ENCODE measurements around the gene APP.

Gene APP

GRCh38 chr21:26070121-26070520 lies 100.4 kb downstream of the APP start:
- H4K20me1 ChIP-seq (ENCODE audit: insufficient read depth, low read length): no peaks in the 10 kb centered on the region
- no peak overlapping the region for H3K27ac ChIP-seq (ENCODE audit: low read length)
- TF ChIP-seq CTCF (IDR thresholded peaks at IDR 0.05; ENCODE audit: low read length) (no peak), EZH2phosphoT487 (IDR thresholded peaks at IDR 0.05; ENCODE audit: low read length) (no peak), EZH2 (optimal IDR thresholded peaks at IDR 0.05; ENCODE audit: low read depth, low read length) (no peak)
- H3K36me3 ChIP-seq (replicated peaks; ENCODE audit: insufficient read depth, low read length): no peaks in the 10 kb centered on the region
- H2AFZ ChIP-seq (ENCODE audit: low read length): no peak overlapping the region
- H3K9ac ChIP-seq (ENCODE audit: low read length): no peak overlapping the region
- H3K4me1 ChIP-seq (ENCODE audit: low read length): no peaks in the 10 kb centered on the region
- H3F3A ChIP-seq (ENCODE audit: insufficient read depth, low read length): no peaks in the 10 kb centered on the region
- H3K4me2 ChIP-seq (ENCODE audit: low read depth, low read length): no peak overlapping the region
- no peak overlapping the region for H3K4me3 ChIP-seq (ENCODE audit: low read length)
- no peaks in the 10 kb centered on the region for H3K9me3 ChIP-seq (replicated peaks; ENCODE audit: insufficient read depth, low read length)
- no peak for DNase-seq
- peaks cover 64% of the 10 kb centered on the region for H3K79me2 ChIP-seq (ENCODE audit: low read length)
- no peaks in the 10 kb centered on the region for H3K27me3 ChIP-seq (replicated peaks; ENCODE audit: insufficient read depth, low read length)
- no peaks in the 10 kb centered on the region for H3K9me2 ChIP-seq (replicated peaks; ENCODE audit: insufficient read depth, low read length)

- no peak for DNase-seq
- H3K9me2 ChIP-seq (replicated peaks; ENCODE audit: insufficient read depth, low read length): no peaks in the 10 kb centered on the region
- H3K9ac ChIP-seq (ENCODE audit: low read length): no peak overlapping the region
- no peaks in the 10 kb centered on the region for H3K36me3 ChIP-seq (replicated peaks; ENCODE audit: insufficient read depth, low read length)
- H3K27me3 ChIP-seq (replicated peaks; ENCODE audit: insufficient read depth, low read length): no peaks in the 10 kb centered on the region
- H3K4me3 ChIP-seq (ENCODE audit: low read length): no peak overlapping the region
- H3K4me2 ChIP-seq (ENCODE audit: low read depth, low read length): no peak overlapping the region
- H3K27ac ChIP-seq (ENCODE audit: low read length): no peak overlapping the region
- H3K79me2 ChIP-seq (ENCODE audit: low read length): peaks cover 60% of the 10 kb centered on the region
- no peaks in the 10 kb centered on the region for H3F3A ChIP-seq (ENCODE audit: insufficient read depth, low read length)
- TF ChIP-seq EZH2 (optimal IDR thresholded peaks at IDR 0.05; ENCODE audit: low read depth, low read length): no peak
- TF ChIP-seq CTCF (IDR thresholded peaks at IDR 0.05; ENCODE audit: low read length): no peak
- TF ChIP-seq EZH2phosphoT487 (IDR thresholded peaks at IDR 0.05; ENCODE audit: low read length): no peak
- H3K4me1 ChIP-seq (ENCODE audit: low read length): no peaks in the 10 kb centered on the region
- H4K20me1 ChIP-seq (ENCODE audit: insufficient read depth, low read length): no peaks in the 10 kb centered on the region
- no peaks in the 10 kb centered on the region for H3K9me3 ChIP-seq (replicated peaks; ENCODE audit: insufficient read depth, low read length)
- H2AFZ ChIP-seq (ENCODE audit: low read length): no peak overlapping the region
Measured at GRCh38 chr21:26068776-26069175, 101.8 kb downstream of the APP start.

DNA sequence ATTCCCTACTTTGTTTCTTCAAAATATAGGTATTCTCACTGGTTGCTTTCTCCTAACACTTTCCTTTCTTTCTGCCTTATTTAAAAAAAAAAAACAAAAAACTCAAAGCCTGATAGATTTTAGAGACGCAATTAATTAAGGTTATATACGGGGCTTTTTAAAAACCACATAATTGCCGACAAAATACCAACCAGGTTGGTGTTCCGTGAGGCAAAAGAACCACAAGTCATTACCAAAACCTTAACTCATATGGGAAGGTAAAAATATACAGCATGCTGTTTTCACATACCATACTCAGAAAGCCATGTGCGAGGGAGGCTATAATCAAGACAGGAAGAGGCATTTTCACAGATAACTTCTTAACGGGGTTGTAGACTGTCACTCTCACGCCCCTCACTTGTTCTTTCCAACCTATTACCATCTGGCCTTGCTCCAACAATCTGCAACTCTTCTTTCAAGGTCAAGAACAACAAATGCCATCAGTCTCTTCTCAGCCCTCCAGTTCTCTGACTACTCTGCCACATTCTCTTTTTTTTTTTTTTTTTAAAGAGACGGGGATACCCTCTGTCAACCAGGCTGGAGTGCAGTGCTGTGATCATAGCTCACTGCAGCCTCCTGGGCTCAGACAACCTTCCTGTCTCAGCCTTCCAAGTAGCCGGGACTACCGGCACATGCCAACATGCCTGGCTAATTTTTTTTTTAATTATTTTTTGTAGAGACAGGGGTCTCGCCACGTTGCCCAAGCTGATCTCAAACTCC lies 102.6 kb downstream of the APP start:
- Histone ChIP-seq H3K79me2 (ENCODE audit: low read length) (peaks cover 59% of the 10 kb centered on the region), H2AFZ (ENCODE audit: low read length) (no peak overlapping the region), H3K9me3 (replicated peaks; ENCODE audit: insufficient read depth, low read length) (no peaks in the 10 kb centered on the region), H3K4me1 (ENCODE audit: low read length) (no peaks in the 10 kb centered on the region), H3F3A (ENCODE audit: insufficient read depth, low read length) (no peaks in the 10 kb centered on the region), H3K27me3 (replicated peaks; ENCODE audit: insufficient read depth, low read length) (no peaks in the 10 kb centered on the region), H3K4me2 (ENCODE audit: low read depth, low read length) (no peak overlapping the region), H3K9ac (ENCODE audit: low read length) (no peak overlapping the region), H3K36me3 (replicated peaks; ENCODE audit: insufficient read depth, low read length) (no peaks in the 10 kb centered on the region), H3K27ac (ENCODE audit: low read length) (no peak overlapping the region), H3K4me3 (ENCODE audit: low read length) (no peak overlapping the region), H3K9me2 (replicated peaks; ENCODE audit: insufficient read depth, low read length) (no peaks in the 10 kb centered on the region), H4K20me1 (ENCODE audit: insufficient read depth, low read length) (0 out of 2 replicates have a peak, but pooled peaks cover 5% of the 10 kb centered on the region)
- no peak for DNase-seq
- TF ChIP-seq EZH2phosphoT487 (IDR thresholded peaks at IDR 0.05; ENCODE audit: low read length): no peak
- TF ChIP-seq CTCF (IDR thresholded peaks at IDR 0.05; ENCODE audit: low read length): no peak
